ENCODE results near the gene TSACC. TPM values are rescaled to one million over a fixed set of nuclear protein-coding genes. Genes with fewer than 3 reads are reported as not detected.

TSACC gene
- total RNA-seq, 1 experiment from 2014 or later: not detected

- Histone ChIP-seq H3K4me2 (ENCODE audit: low read depth, low read length, poor library complexity, severe bottlenecking) (no peak overlapping the region), H2AFZ (ENCODE audit: low read length) (no peak overlapping the region), H3K4me1 (ENCODE audit: low read length) (no peaks in the 10 kb centered on the region), H3K9me3 (ENCODE audit: low read length) (no peaks in the 10 kb centered on the region), H3K27ac (ENCODE audit: low read length) (no peak overlapping the region), H3K36me3 (ENCODE audit: insufficient read depth, low read length) (no peaks in the 10 kb centered on the region), H4K20me1 (ENCODE audit: insufficient read depth, low read depth, low read length) (no peaks in the 10 kb centered on the region), H3K9ac (ENCODE audit: low read length) (no peak overlapping the region), H3K27me3 (ENCODE audit: low read length) (no peaks in the 10 kb centered on the region), H3K4me3 (ENCODE audit: low read length) (no peak overlapping the region), H3K79me2 (ENCODE audit: low read length) (no peaks in the 10 kb centered on the region), H3K9me2 (replicated peaks; ENCODE audit: insufficient read depth, low read length) (no peaks in the 10 kb centered on the region)
- DNase-seq: no peak
These were observed 51.0 kb downstream of the TSACC start for GRCh38 chr1:156389311-156389710.

GRCh38 chr1:156390469-156391365 lies 52.4 kb downstream of the TSACC start:
- H3K27me3 ChIP-seq (ENCODE audit: low read length): no peaks in the 10 kb centered on the region
- no peak overlapping the region for H3K27ac ChIP-seq (ENCODE audit: low read length)
- no peaks in the 10 kb centered on the region for H3K9me2 ChIP-seq (replicated peaks; ENCODE audit: insufficient read depth, low read length)
- H3K4me2 ChIP-seq (ENCODE audit: low read depth, low read length, poor library complexity, severe bottlenecking): no peak overlapping the region
- H4K20me1 ChIP-seq (ENCODE audit: insufficient read depth, low read depth, low read length): no peaks in the 10 kb centered on the region
- no peaks in the 10 kb centered on the region for H3K4me1 ChIP-seq (ENCODE audit: low read length)
- no peaks in the 10 kb centered on the region for H3K36me3 ChIP-seq (ENCODE audit: insufficient read depth, low read length)
- no peak for DNase-seq
- H3K79me2 ChIP-seq (ENCODE audit: low read length): no peaks in the 10 kb centered on the region
- no peaks in the 10 kb centered on the region for H3K9me3 ChIP-seq (ENCODE audit: low read length)
- no peak overlapping the region for H2AFZ ChIP-seq (ENCODE audit: low read length)
- H3K9ac ChIP-seq (ENCODE audit: low read length): no peak overlapping the region
- no peak overlapping the region for H3K4me3 ChIP-seq (ENCODE audit: low read length)

GRCh38 chr1:156391366-156391677 lies 53.0 kb downstream of the TSACC start:
- Histone ChIP-seq H3K9me3 (ENCODE audit: low read length) (no peaks in the 10 kb centered on the region), H3K36me3 (ENCODE audit: insufficient read depth, low read length) (no peaks in the 10 kb centered on the region), H2AFZ (ENCODE audit: low read length) (no peak overlapping the region), H3K4me2 (ENCODE audit: low read depth, low read length, poor library complexity, severe bottlenecking) (no peak overlapping the region), H3K9ac (ENCODE audit: low read length) (no peak overlapping the region), H3K27me3 (ENCODE audit: low read length) (no peaks in the 10 kb centered on the region), H3K27ac (ENCODE audit: low read length) (no peak overlapping the region), H3K79me2 (ENCODE audit: low read length) (no peaks in the 10 kb centered on the region), H3K4me3 (ENCODE audit: low read length) (no peak overlapping the region), H4K20me1 (ENCODE audit: insufficient read depth, low read depth, low read length) (no peaks in the 10 kb centered on the region), H3K9me2 (replicated peaks; ENCODE audit: insufficient read depth, low read length) (no peaks in the 10 kb centered on the region), H3K4me1 (ENCODE audit: low read length) (no peaks in the 10 kb centered on the region)
- no peak for DNase-seq

- Histone ChIP-seq H3K79me2 (ENCODE audit: low read length) (no peaks in the 10 kb centered on the region), H2AFZ (ENCODE audit: low read length) (no peak overlapping the region), H3K27me3 (ENCODE audit: low read length) (no peaks in the 10 kb centered on the region), H3K4me3 (ENCODE audit: low read length) (no peak overlapping the region), H3K27ac (ENCODE audit: low read length) (no peak overlapping the region), H3K9me2 (replicated peaks; ENCODE audit: insufficient read depth, low read length) (no peaks in the 10 kb centered on the region), H3K4me2 (ENCODE audit: low read depth, low read length, poor library complexity, severe bottlenecking) (no peak overlapping the region), H3K4me1 (ENCODE audit: low read length) (no peaks in the 10 kb centered on the region), H4K20me1 (ENCODE audit: insufficient read depth, low read depth, low read length) (no peaks in the 10 kb centered on the region), H3K9ac (ENCODE audit: low read length) (no peak overlapping the region), H3K9me3 (ENCODE audit: low read length) (no peaks in the 10 kb centered on the region), H3K36me3 (ENCODE audit: insufficient read depth, low read length) (no peaks in the 10 kb centered on the region)
- no peak for DNase-seq
These were observed 53.4 kb downstream of the TSACC start for GRCh38 chr1:156391701-156392100.

GRCh38 chr1:156392452-156392853 lies 54.1 kb downstream of the TSACC start:
- no peak for DNase-seq
- no peak overlapping the region for H3K27ac ChIP-seq (ENCODE audit: low read length)
- no peak overlapping the region for H3K4me2 ChIP-seq (ENCODE audit: low read depth, low read length, poor library complexity, severe bottlenecking)
- no peaks in the 10 kb centered on the region for H3K9me2 ChIP-seq (replicated peaks; ENCODE audit: insufficient read depth, low read length)
- no peaks in the 10 kb centered on the region for H3K27me3 ChIP-seq (ENCODE audit: low read length)
- no peaks in the 10 kb centered on the region for H3K36me3 ChIP-seq (ENCODE audit: insufficient read depth, low read length)
- H3K79me2 ChIP-seq (ENCODE audit: low read length): no peaks in the 10 kb centered on the region
- no peaks in the 10 kb centered on the region for H4K20me1 ChIP-seq (ENCODE audit: insufficient read depth, low read depth, low read length)
- no peaks in the 10 kb centered on the region for H3K4me1 ChIP-seq (ENCODE audit: low read length)
- H2AFZ ChIP-seq (ENCODE audit: low read length): no peak overlapping the region
- H3K9me3 ChIP-seq (ENCODE audit: low read length): no peaks in the 10 kb centered on the region
- H3K4me3 ChIP-seq (ENCODE audit: low read length): no peak overlapping the region
- H3K9ac ChIP-seq (ENCODE audit: low read length): no peak overlapping the region

- H3K27me3 ChIP-seq (ENCODE audit: low read length): no peaks in the 10 kb centered on the region
- H2AFZ ChIP-seq (ENCODE audit: low read length): no peak overlapping the region
- H3K9ac ChIP-seq (ENCODE audit: low read length): no peak overlapping the region
- H3K36me3 ChIP-seq (ENCODE audit: insufficient read depth, low read length): no peaks in the 10 kb centered on the region
- no peaks in the 10 kb centered on the region for H4K20me1 ChIP-seq (ENCODE audit: insufficient read depth, low read depth, low read length)
- H3K9me3 ChIP-seq (ENCODE audit: low read length): no peaks in the 10 kb centered on the region
- H3K4me2 ChIP-seq (ENCODE audit: low read depth, low read length, poor library complexity, severe bottlenecking): no peak overlapping the region
- H3K79me2 ChIP-seq (ENCODE audit: low read length): no peaks in the 10 kb centered on the region
- no peak overlapping the region for H3K4me3 ChIP-seq (ENCODE audit: low read length)
- H3K27ac ChIP-seq (ENCODE audit: low read length): no peak overlapping the region
- H3K4me1 ChIP-seq (ENCODE audit: low read length): no peaks in the 10 kb centered on the region
- DNase-seq: no peak
- no peaks in the 10 kb centered on the region for H3K9me2 ChIP-seq (replicated peaks; ENCODE audit: insufficient read depth, low read length)
These were observed 54.8 kb downstream of the TSACC start for GRCh38 chr1:156393095-156393494.

GRCh38 chr1:156394082-156394481 lies 55.8 kb downstream of the TSACC start:
- Histone ChIP-seq H3K27me3 (ENCODE audit: low read length) (no peaks in the 10 kb centered on the region), H3K9ac (ENCODE audit: low read length) (no peak overlapping the region), H3K4me2 (ENCODE audit: low read depth, low read length, poor library complexity, severe bottlenecking) (no peak overlapping the region), H3K9me3 (ENCODE audit: low read length) (no peaks in the 10 kb centered on the region), H3K36me3 (ENCODE audit: insufficient read depth, low read length) (no peaks in the 10 kb centered on the region), H2AFZ (ENCODE audit: low read length) (no peak overlapping the region), H3K4me1 (ENCODE audit: low read length) (no peaks in the 10 kb centered on the region), H3K4me3 (ENCODE audit: low read length) (no peak overlapping the region), H3K79me2 (ENCODE audit: low read length) (no peaks in the 10 kb centered on the region), H4K20me1 (ENCODE audit: insufficient read depth, low read depth, low read length) (no peaks in the 10 kb centered on the region), H3K9me2 (replicated peaks; ENCODE audit: insufficient read depth, low read length) (no peaks in the 10 kb centered on the region), H3K27ac (ENCODE audit: low read length) (no peak overlapping the region)
- DNase-seq: no peak

GRCh38 chr1:156394835-156395461 lies 56.6 kb downstream of the TSACC start:
- no peaks in the 10 kb centered on the region for H3K9me3 ChIP-seq (ENCODE audit: low read length)
- peak; percentile 67 for DNase-seq
- no peak overlapping the region for H3K4me3 ChIP-seq (ENCODE audit: low read length)

More at GRCh38 chr1:156394835-156395461, 56.6 kb downstream of the TSACC start:
- no peak overlapping the region for H3K4me2 ChIP-seq (ENCODE audit: low read depth, low read length, poor library complexity, severe bottlenecking)
- no peaks in the 10 kb centered on the region for H3K27me3 ChIP-seq (ENCODE audit: low read length)
- H3K27ac ChIP-seq (ENCODE audit: low read length): no peak overlapping the region
- H4K20me1 ChIP-seq (ENCODE audit: insufficient read depth, low read depth, low read length): no peaks in the 10 kb centered on the region
- H2AFZ ChIP-seq (ENCODE audit: low read length): no peak overlapping the region
- no peak overlapping the region for H3K9ac ChIP-seq (ENCODE audit: low read length)
- no peaks in the 10 kb centered on the region for H3K79me2 ChIP-seq (ENCODE audit: low read length)
- H3K36me3 ChIP-seq (ENCODE audit: insufficient read depth, low read length): no peaks in the 10 kb centered on the region
- no peaks in the 10 kb centered on the region for H3K4me1 ChIP-seq (ENCODE audit: low read length)
- H3K9me2 ChIP-seq (replicated peaks; ENCODE audit: insufficient read depth, low read length): no peaks in the 10 kb centered on the region
